Suprapubic skin (tissue), 4 donors: ENCODE measurements around the gene MKX. TPM values are rescaled to one million over a fixed set of nuclear protein-coding genes. Genes with fewer than 3 reads are reported as not detected.

Experiments used
- DNase-seq, 2 donors: peaks; one replicate each; pipeline ENCODE4 v3.0.0-alpha.2; 2019; ENCODE audit warnings: low spot score in 2 of 2
- H3K27ac ChIP-seq: fragments of 200-600 bp; sonication (generic); one replicate; pipeline ENCODE4 v1.5.1; 2019
- H3K27me3 ChIP-seq: fragments of 200-600 bp; sonication (generic); one replicate; pipeline ENCODE4 v1.5.1; 2019
- H3K36me3 ChIP-seq: fragments of 200-600 bp; sonication (generic); one replicate; pipeline ENCODE4 v1.5.1; 2019
- H3K4me1 ChIP-seq: fragments of 200-600 bp; sonication (generic); one replicate; pipeline ENCODE4 v1.5.1; 2019
- H3K4me3 ChIP-seq: fragments of 200-600 bp; sonication (generic); one replicate; pipeline ENCODE4 v1.5.1; 2019; ENCODE audit warnings: mild to moderate bottlenecking
- H3K9me3 ChIP-seq: fragments of 200-600 bp; sonication (generic); one replicate; pipeline ENCODE4 v1.5.1; 2019
- EP300 ChIP-seq: sonication (generic); formaldehyde crosslinking; IDR thresholded peaks from one replicate; pipeline ENCODE4 v1.6.1; 2017; ENCODE audit warnings: antibody characterized with exemption
- POLR2A ChIP-seq, 2 donors: fragments of 450-650 bp; IDR thresholded peaks; one replicate each; pipeline ENCODE4 v1.6.1; 2017; ENCODE audit warnings: antibody characterized with exemption in 2 of 2, mild to moderate bottlenecking in 2 of 2, moderate library complexity in 2 of 2
- POLR2AphosphoS5 ChIP-seq, 3 donors: sonication (generic); formaldehyde crosslinking; IDR thresholded peaks; one replicate each; pipeline ENCODE4 v1.6.1; 2017; ENCODE audit warnings: antibody characterized with exemption in 3 of 3
- WGBS: methylation state at CpG from one replicate; pipeline ENCODE4 v1.1.5; 2018; 5-methylcytosine and 5-hydroxymethylcytosine counted together
- total RNA-seq, 4 donors: library from RNA; depleted of rRNA; stranded (reverse); fragments of >200 nt; gene quantifications; one replicate each; pipeline ENCODE4 v1.1.0, GENCODE V29; 2016
- TF ChIP-seq, protein P1 (sequence below), 2 donors: fragments of 200-600 bp in 1 of 2; fragments of 450-650 bp in 1 of 2; sonication (generic) in 1 of 2; IDR thresholded peaks; one replicate each; pipeline ENCODE4 v1.5.1; 2016 to 2019; ENCODE audit warnings: antibody characterized with exemption in 2 of 2, mild to moderate bottlenecking in 1 of 2, moderate library complexity in 1 of 2

The MKX gene
- total RNA-seq, 4 donors from 2014 or later = 0.25 to 0.68 (median 0.55) TPM

DNA sequence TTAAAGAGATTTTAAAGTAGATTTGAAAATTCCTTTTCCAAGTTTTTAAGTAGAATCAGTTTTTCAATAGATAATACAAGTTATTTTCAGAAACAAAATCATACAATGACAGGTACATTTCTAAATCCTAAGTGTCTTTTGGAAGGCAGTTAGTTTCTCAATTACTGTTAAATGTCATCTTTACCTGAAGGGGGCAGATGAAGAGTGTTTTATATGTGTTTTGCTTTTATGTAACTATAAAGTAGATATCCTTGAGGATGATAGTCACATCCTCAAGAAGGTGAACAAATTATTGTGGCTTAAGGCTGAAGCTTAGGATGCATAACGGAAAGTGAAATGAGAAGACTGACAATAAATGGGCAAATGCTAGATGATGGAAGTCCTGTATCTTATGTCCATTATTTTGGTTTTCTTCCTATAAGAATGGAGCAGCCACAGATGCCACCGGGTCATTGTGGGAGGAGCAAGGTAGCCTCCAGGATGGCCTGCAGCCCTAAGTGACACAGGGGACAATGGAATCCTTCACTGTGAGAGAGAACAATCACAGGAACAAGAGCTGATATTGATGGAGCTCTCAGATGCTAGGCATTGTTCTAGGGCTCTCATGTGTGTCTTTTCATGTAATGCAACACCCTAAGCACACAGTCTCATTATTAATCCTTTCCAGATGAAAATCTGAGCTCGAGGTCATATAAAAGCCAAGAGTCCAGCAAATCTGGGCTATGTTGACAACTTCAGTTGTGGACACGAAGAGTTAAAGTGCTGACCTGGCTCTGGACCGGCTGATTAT lies 14.1 kb upstream of the MKX start:
- Histone ChIP-seq H3K27me3 (peaks cover 3% of the 10 kb centered on the region), H3K4me1 (no peaks in the 10 kb centered on the region), H3K9me3 (no peaks in the 10 kb centered on the region), H3K4me3 (no peak overlapping the region), H3K36me3 (no peaks in the 10 kb centered on the region), H3K27ac (no peak overlapping the region)
- DNase-seq = no peak
- TF ChIP-seq, protein P1, sequence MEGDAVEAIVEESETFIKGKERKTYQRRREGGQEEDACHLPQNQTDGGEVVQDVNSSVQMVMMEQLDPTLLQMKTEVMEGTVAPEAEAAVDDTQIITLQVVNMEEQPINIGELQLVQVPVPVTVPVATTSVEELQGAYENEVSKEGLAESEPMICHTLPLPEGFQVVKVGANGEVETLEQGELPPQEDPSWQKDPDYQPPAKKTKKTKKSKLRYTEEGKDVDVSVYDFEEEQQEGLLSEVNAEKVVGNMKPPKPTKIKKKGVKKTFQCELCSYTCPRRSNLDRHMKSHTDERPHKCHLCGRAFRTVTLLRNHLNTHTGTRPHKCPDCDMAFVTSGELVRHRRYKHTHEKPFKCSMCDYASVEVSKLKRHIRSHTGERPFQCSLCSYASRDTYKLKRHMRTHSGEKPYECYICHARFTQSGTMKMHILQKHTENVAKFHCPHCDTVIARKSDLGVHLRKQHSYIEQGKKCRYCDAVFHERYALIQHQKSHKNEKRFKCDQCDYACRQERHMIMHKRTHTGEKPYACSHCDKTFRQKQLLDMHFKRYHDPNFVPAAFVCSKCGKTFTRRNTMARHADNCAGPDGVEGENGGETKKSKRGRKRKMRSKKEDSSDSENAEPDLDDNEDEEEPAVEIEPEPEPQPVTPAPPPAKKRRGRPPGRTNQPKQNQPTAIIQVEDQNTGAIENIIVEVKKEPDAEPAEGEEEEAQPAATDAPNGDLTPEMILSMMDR (IDR thresholded peaks at IDR 0.05) = no peak
- TF ChIP-seq EP300 (no peak), POLR2A (IDR thresholded peaks at IDR 0.05) (no peak), POLR2AphosphoS5 (IDR thresholded peaks at IDR 0.05) (no peak)
- 72% methylated on average over 5 of the region's 5 CpGs for WGBS

DNA sequence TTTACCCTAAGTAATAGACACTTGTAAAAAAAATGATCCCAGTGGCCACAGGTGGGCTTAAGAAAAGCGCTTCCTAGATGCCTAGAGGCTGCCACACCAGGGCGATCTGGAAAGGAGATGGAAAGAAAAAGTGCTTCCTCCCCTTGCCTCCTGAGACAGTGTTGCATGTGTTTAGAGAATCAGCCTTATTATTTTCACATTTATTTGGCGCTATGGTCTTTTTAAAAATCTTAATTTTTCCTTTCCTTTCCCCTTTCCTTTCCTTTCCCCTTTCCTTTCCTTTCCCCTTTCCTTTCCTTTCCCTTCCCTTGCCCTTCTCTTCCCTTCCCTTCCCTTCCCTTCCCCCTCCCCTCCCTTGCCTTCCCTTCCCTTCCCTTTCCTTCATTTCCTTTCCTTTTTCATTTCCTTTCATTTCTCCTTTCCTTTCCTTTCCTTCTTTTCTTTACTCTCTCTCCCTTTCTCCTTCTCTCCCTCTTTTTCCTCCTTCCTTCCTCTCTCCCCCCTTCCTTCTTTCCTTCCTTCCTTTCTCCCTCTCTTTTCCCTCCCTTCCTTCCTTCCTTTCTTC lies 7.1 kb upstream of the MKX start:
- Histone ChIP-seq H3K27ac (no peak overlapping the region), H3K27me3 (peaks cover 52% of the 10 kb centered on the region), H3K4me3 (no peak overlapping the region), H3K4me1 (no peaks in the 10 kb centered on the region), H3K9me3 (no peaks in the 10 kb centered on the region), H3K36me3 (no peaks in the 10 kb centered on the region)
- 67% methylated on average over 3 of the region's 3 CpGs for WGBS
- TF ChIP-seq POLR2A (IDR thresholded peaks at IDR 0.05) (no peak), POLR2AphosphoS5 (IDR thresholded peaks at IDR 0.05) (no peak), EP300 (no peak)
- TF ChIP-seq, protein P1 (IDR thresholded peaks at IDR 0.05) = no peak
- DNase-seq = no peak

DNA sequence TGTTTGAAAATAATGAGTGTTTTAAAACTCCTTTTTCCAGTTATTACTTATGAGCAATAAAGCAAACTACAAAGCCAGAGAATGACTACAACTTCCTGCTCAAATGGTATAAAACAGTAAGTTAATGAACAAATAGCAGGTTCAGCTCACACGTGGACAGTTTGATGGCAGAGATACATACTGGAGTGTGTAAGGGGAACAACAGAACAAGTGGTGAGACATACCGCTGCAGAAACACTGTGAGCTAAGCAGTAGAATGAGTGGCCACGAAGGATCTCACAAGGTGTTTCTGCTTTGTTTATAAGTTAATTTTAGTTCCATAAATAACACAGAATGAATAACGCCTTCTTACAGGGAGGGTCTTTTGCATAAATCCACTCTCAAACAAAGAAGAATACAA lies 3.0 kb upstream of the MKX start:
- TF ChIP-seq, protein P1 (IDR thresholded peaks at IDR 0.05) = no peak
- TF ChIP-seq POLR2A (IDR thresholded peaks at IDR 0.05) (no peak), POLR2AphosphoS5 (IDR thresholded peaks at IDR 0.05) (no peak), EP300 (no peak)
- no peak for DNase-seq
- Histone ChIP-seq H3K36me3 (no peaks in the 10 kb centered on the region), H3K4me1 (peaks cover 27% of the 10 kb centered on the region), H3K27ac (no peak overlapping the region), H3K9me3 (no peaks in the 10 kb centered on the region), H3K27me3 (peaks cover 85% of the 10 kb centered on the region), H3K4me3 (no peak overlapping the region)
- WGBS = 48% methylated on average over 4 of the region's 4 CpGs

DNA sequence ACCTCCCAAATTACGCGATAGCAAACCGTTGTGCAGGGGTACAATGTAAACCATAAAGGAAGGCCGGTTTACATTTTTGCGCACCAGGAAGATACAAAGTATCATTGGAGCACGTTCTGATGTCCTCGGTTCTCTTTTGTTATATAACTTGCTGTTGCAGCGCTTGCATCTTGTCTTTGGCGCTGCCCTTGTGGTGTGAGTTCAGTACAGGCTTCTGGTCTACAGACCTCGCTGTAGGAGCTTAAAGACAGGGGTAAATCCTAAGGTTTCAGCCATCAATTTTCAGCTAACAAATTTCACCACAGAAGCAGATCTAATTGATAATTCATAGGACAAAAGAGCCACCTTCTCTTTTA lies 1.5 kb upstream of the MKX start:
- Histone ChIP-seq H3K4me1 (peaks cover 42% of the 10 kb centered on the region), H3K27me3 (peaks cover 94% of the 10 kb centered on the region), H3K27ac (no peak overlapping the region), H3K9me3 (no peaks in the 10 kb centered on the region), H3K36me3 (no peaks in the 10 kb centered on the region), H3K4me3 (no peak overlapping the region)
- DNase-seq = no peak
- WGBS = 36% methylated on average over 10 of the region's 10 CpGs
- TF ChIP-seq POLR2A (IDR thresholded peaks at IDR 0.05) = no peak
- TF ChIP-seq EP300 = no peak
- TF ChIP-seq, protein P1 (IDR thresholded peaks at IDR 0.05) = no peak
- TF ChIP-seq POLR2AphosphoS5 (IDR thresholded peaks at IDR 0.05) = no peak

DNA sequence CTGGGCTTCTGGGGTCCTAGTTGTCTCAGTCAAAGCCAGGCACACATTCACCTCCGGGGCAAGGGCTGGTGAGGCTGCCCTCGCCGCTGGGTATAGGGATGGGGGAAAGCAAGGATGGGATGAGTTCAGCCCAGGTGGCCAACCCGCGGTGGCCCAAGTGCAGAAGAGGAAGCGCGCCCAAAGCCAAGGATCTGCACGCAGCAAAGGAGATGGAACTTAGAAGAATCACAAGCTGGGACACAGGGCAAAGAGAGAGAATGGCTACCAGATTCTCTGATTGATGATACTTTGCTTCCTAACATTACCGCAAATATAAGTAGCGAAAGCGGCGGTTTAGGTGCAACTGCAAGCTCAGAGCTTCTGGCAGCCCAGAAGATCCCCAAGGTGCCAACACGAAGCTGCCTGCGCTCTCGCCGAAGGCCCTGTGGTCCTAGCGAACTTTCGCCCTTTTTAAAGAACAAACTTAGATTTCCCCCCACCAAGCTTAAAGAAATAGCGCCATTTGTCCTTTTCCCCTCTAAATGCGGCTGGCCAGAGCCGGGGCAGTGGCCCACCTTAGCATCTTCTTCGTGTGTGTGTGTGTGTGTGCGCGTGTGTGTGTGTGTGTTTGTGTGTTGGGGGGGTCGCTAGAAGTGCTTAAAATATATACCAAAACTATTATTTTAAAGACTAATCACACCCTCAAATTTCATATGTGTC lies 927 bp upstream of the MKX start:
- Histone ChIP-seq H3K4me3 (peak overlapping the region; percentile 73), H3K4me1 (peaks cover 47% of the 10 kb centered on the region), H3K36me3 (no peaks in the 10 kb centered on the region), H3K27me3 (peaks cover 94% of the 10 kb centered on the region), H3K27ac (no peak overlapping the region), H3K9me3 (no peaks in the 10 kb centered on the region)
- TF ChIP-seq POLR2A (IDR thresholded peaks at IDR 0.05) (no peak), EP300 (no peak), POLR2AphosphoS5 (IDR thresholded peaks at IDR 0.05) (no peak)
- TF ChIP-seq, protein P1 (IDR thresholded peaks at IDR 0.05) = no peak
- no peak for DNase-seq
- WGBS = 13% methylated on average over 25 of the region's 25 CpGs
